DOHH2 (cell line): ENCODE measurements around the gene COLQ.

Experiments
- H3F3A ChIP-seq: fragments of 200-600 bp; sonication (generic), shearing (Covaris generic); 2 replicates; pipeline ENCODE4 v1.6.0; 2016; ENCODE audit warnings: antibody characterized with exemption, mild to moderate bottlenecking; ENCODE audit not compliant: control insufficient read depth, insufficient read depth
- H3K27ac ChIP-seq: fragments of 200-600 bp; sonication (generic); 2 replicates; pipeline ENCODE4 v1.5.1; 2014; ENCODE audit warnings: low read depth, mild to moderate bottlenecking, low read length, moderate library complexity
- H3K27me3 ChIP-seq: fragments of 200-600 bp; sonication (generic); 2 replicates; pipeline ENCODE4 v1.6.1; 2014; ENCODE audit warnings: mild to moderate bottlenecking, low read length, mixed read lengths; ENCODE audit not compliant: control insufficient read depth
- H3K36me3 ChIP-seq: fragments of 200-600 bp; sonication (generic); 2 replicates; pipeline ENCODE4 v1.6.1; 2014; ENCODE audit warnings: mild to moderate bottlenecking, low read length, moderate library complexity, mixed read lengths; ENCODE audit not compliant: control insufficient read depth
- H3K4me1 ChIP-seq: fragments of 200-600 bp; sonication (generic); 2 replicates; pipeline ENCODE4 v1.6.1; 2014; ENCODE audit warnings: mild to moderate bottlenecking, low read length, mixed read lengths; ENCODE audit not compliant: control insufficient read depth
- H3K4me2 ChIP-seq: fragments of 200-600 bp; sonication (generic); 2 replicates; pipeline ENCODE4 v1.6.0; 2014; ENCODE audit warnings: mild to moderate bottlenecking, low read length, moderate library complexity
- H3K4me3 ChIP-seq: fragments of 200-600 bp; sonication (generic); 2 replicates; pipeline ENCODE4 v1.5.1; 2014; ENCODE audit warnings: mild to moderate bottlenecking, low read length, mixed read lengths
- H3K79me2 ChIP-seq: fragments of 200-600 bp; sonication (generic); 2 replicates; pipeline ENCODE4 v1.6.1; 2014; ENCODE audit warnings: mild to moderate bottlenecking, low read length, mixed read lengths; ENCODE audit not compliant: control insufficient read depth
- H3K9me2 ChIP-seq: fragments of 200-600 bp; sonication (generic); replicated peaks from 2 replicates; pipeline ENCODE4 v1.6.1; 2014; ENCODE audit warnings: mild to moderate bottlenecking, low read length, mixed read lengths; ENCODE audit not compliant: control insufficient read depth
- H3K9me3 ChIP-seq: fragments of 200-600 bp; sonication (generic); 2 replicates; pipeline ENCODE4 v1.6.1; 2014; ENCODE audit warnings: antibody characterized with exemption, low read length, mixed read lengths; ENCODE audit not compliant: control insufficient read depth, insufficient read depth
- H4K20me1 ChIP-seq: fragments of 200-600 bp; sonication (generic); 2 replicates; pipeline ENCODE4 v1.6.0; 2014; ENCODE audit warnings: low read depth, mild to moderate bottlenecking, antibody characterized with exemption, low read length, moderate library complexity; ENCODE audit not compliant: control insufficient read depth, insufficient read depth
- EZH2phosphoT487 ChIP-seq: fragments of 200-600 bp; sonication (generic); IDR thresholded peaks from 2 replicates; pipeline ENCODE4 v1.6.1; 2017; ENCODE audit warnings: borderline replicate concordance, mild to moderate bottlenecking, antibody characterized with exemption, low read length, moderate library complexity, mixed read lengths
- TF ChIP-seq, protein P1 (sequence below): fragments of 200-600 bp; sonication (generic); IDR thresholded peaks from one replicate; pipeline ENCODE4 v1.5.1; 2014; ENCODE audit warnings: antibody characterized with exemption, mild to moderate bottlenecking, low read depth, low read length; ENCODE audit not compliant: poor library complexity, severe bottlenecking

COLQ gene

DNA sequence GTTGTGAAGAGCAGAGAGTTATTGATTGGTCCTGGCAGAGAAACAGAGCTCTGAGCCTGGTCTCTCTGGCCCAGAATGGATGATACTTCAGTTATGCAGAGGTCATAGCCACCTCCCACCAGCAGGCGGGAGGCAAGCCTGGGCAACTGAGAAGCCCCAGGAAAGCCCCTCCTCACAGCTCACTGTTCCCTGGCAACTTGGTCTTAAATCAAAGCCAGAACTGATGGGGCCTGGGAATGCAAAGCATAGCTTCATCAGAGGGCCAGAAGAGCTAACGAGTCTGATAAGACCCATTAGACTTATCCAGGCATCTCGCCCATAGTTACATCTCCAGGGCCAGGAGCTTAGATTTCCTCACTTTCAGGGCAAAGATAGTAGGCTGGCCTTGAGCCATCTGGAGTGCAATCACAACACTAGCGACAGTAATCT is 5.5 kb upstream of the COLQ start:
- H3K9me2 ChIP-seq: no peaks in the 10 kb centered on the region
- no peak overlapping the region for H3K4me2 ChIP-seq
- H3K27ac ChIP-seq: no peak overlapping the region
- no peaks in the 10 kb centered on the region for H3K9me3 ChIP-seq
- TF ChIP-seq, protein P1, sequence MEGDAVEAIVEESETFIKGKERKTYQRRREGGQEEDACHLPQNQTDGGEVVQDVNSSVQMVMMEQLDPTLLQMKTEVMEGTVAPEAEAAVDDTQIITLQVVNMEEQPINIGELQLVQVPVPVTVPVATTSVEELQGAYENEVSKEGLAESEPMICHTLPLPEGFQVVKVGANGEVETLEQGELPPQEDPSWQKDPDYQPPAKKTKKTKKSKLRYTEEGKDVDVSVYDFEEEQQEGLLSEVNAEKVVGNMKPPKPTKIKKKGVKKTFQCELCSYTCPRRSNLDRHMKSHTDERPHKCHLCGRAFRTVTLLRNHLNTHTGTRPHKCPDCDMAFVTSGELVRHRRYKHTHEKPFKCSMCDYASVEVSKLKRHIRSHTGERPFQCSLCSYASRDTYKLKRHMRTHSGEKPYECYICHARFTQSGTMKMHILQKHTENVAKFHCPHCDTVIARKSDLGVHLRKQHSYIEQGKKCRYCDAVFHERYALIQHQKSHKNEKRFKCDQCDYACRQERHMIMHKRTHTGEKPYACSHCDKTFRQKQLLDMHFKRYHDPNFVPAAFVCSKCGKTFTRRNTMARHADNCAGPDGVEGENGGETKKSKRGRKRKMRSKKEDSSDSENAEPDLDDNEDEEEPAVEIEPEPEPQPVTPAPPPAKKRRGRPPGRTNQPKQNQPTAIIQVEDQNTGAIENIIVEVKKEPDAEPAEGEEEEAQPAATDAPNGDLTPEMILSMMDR: peak; percentile 27
- no peak for TF ChIP-seq EZH2phosphoT487
- H4K20me1 ChIP-seq: no peaks in the 10 kb centered on the region
- no peak overlapping the region for H3K4me3 ChIP-seq
- H3F3A ChIP-seq: no peaks in the 10 kb centered on the region
- no peaks in the 10 kb centered on the region for H3K36me3 ChIP-seq
- no peaks in the 10 kb centered on the region for H3K4me1 ChIP-seq
- no peaks in the 10 kb centered on the region; the same call in 1 of the 2 replicates for H3K27me3 ChIP-seq
- no peaks in the 10 kb centered on the region for H3K79me2 ChIP-seq

DNA sequence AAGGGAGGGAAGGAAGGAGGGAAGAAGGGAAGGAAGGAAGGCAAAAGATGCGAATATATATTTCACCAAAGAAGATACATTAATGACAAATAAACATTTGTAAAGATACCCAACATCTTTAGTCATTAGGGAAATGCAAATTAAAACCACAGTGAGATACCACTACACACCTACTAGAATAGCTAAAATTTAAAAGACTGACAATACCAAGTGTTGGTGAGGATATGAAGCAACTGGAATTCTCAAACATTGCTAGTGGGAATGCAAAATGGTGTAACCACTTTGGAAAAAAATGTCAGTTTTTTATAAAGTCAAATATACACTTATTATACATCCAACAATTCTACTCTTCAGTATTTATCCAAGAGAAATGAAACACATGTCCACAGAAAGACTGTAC is 4.3 kb upstream of the COLQ start:
- H3K4me3 ChIP-seq: no peak overlapping the region
- H3K79me2 ChIP-seq: no peaks in the 10 kb centered on the region
- H3F3A ChIP-seq: no peaks in the 10 kb centered on the region
- no peaks in the 10 kb centered on the region for H3K9me3 ChIP-seq
- no peaks in the 10 kb centered on the region for H3K36me3 ChIP-seq
- no peaks in the 10 kb centered on the region for H4K20me1 ChIP-seq
- H3K27me3 ChIP-seq: peaks cover 12% of the 10 kb centered on the region
- H3K4me1 ChIP-seq: no peaks in the 10 kb centered on the region
- H3K4me2 ChIP-seq: no peak overlapping the region
- H3K27ac ChIP-seq: no peak overlapping the region
- H3K9me2 ChIP-seq: no peaks in the 10 kb centered on the region
- TF ChIP-seq, protein P1: no peak
- TF ChIP-seq EZH2phosphoT487: no peak

DNA sequence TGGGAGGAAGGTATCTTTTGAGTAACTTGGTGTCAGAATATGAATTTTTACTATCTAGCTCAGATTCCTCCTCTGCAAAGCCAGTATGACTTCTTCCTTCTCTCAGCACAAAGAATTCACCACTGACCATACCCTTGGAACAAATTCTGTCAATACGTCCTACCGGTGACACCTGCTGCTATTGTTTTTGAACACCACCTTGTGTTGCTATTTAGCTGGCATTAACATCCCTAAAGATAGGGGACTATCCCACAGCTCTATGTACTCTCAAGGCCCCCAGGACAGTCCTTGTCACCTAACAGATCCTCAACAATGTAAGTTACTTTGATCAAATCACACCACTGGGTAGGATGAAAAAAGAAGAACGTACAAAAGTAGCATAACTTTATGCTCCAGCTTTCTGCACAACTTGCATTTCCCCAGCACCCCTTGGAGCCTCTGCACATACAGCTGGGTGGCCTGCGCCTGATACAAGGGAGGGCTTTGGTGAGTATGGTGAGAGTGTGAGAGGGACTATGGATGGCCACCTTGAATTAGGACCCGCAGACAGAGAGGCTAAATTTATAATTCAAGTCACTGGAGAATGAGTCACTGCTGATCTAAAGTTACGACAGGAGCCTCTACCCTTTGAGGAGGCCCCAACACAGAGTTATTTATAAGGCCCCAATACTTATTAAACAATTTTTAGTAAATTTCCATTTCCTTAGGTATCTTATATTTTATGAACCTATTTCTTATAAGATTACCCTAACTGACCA is 2.3 kb upstream of the COLQ start:
- H3K4me2 ChIP-seq: no peak overlapping the region
- H3K9me3 ChIP-seq: no peaks in the 10 kb centered on the region
- H3K79me2 ChIP-seq: no peaks in the 10 kb centered on the region
- no peaks in the 10 kb centered on the region for H3F3A ChIP-seq
- H3K36me3 ChIP-seq: no peaks in the 10 kb centered on the region
- H4K20me1 ChIP-seq: no peaks in the 10 kb centered on the region
- no peaks in the 10 kb centered on the region for H3K4me1 ChIP-seq
- H3K9me2 ChIP-seq: no peaks in the 10 kb centered on the region
- H3K27me3 ChIP-seq: peaks cover 16% of the 10 kb centered on the region
- H3K4me3 ChIP-seq: no peak overlapping the region
- H3K27ac ChIP-seq: no peak overlapping the region
- TF ChIP-seq, protein P1: no peak
- no peak for TF ChIP-seq EZH2phosphoT487
